HCT116 (cell line): Measurements from ENCODE around the gene PLCG2. TPM values are rescaled to one million over a fixed set of nuclear protein-coding genes. Genes with fewer than 3 reads are reported as not detected.

ENCODE experiments used
- ATAC-seq: fragments of 200-7000 bp; cut with Tn5 transposase; 2 replicates; pipeline ENCODE4 v1.9.1; 2020; ENCODE audit warnings: mild to moderate bottlenecking, moderate library complexity
- BruUV-seq: library from RNA; stranded (reverse); fragments of 400-500 nt; replicated peaks from 2 replicates; lab custom pipeline; 2021; lab: Mats Ljungman, UMichigan
- CTCF ChIA-PET: fragments of 300-600 bp; sonication (Branson Sonifier 250); formaldehyde crosslinking; loops from one replicate; lab custom pipeline; 2021; ENCODE audit warnings: antibody characterized with exemption; lab: Charles Lee
- POLR2A ChIA-PET: fragments of 300-600, 350-600 bp; sonication (Branson Sonifier 250); formaldehyde crosslinking; loops from one replicate; lab custom pipeline; 2021; ENCODE audit warnings: antibody characterized with exemption; lab: Charles Lee
- RAD21 ChIA-PET, 2 experiments: fragments of 300-600 bp; sonication (Branson Sonifier 250); formaldehyde crosslinking; loops; one replicate each; lab custom pipeline; 2023; ENCODE audit warnings: low total read pairs in 2 of 2; ENCODE audit not compliant: uncharacterized antibody in 2 of 2, unreplicated experiment in 2 of 2, low non-redundant PET in 1 of 2; lab: Charles Lee
- DNase-seq: peaks from one replicate; pipeline ENCODE4 v3.0.0-alpha.2; 2010; ENCODE audit warnings: low read depth, low spot score
- H2AFZ ChIP-seq: fragments of 200-600 bp; shearing (Covaris generic), sonication (generic); 2 replicates; pipeline ENCODE4 v1.6.1; 2017; ENCODE audit warnings: low read depth, mixed run types, mixed read lengths, antibody characterized with exemption, low read length; ENCODE audit not compliant: poor library complexity, severe bottlenecking
- H3K27ac ChIP-seq: 2 replicates; pipeline ENCODE4 v1.5.1; 2012; ENCODE audit warnings: low read depth, low read length
- H3K27me3 ChIP-seq: fragments of 200-600 bp; sonication (generic); 2 replicates; pipeline ENCODE4 v1.6.1; 2016; ENCODE audit warnings: mixed run types, low read length, mixed read lengths; ENCODE audit not compliant: insufficient read depth
- H3K36me3 ChIP-seq, 2 experiments: fragments of 200-500 bp in 1 of 2; fragments of 200-600 bp in 1 of 2; sonication (Bioruptor generic) in 1 of 2; sonication (generic) in 1 of 2; 2 replicates each; pipeline versions ENCODE4 v1.5.1 to v1.6.1; 2014 to 2016; ENCODE audit warnings: low read length in 2 of 2, inconsistent platforms in 1 of 2, mixed read lengths in 1 of 2, mixed run types in 1 of 2; ENCODE audit not compliant: insufficient read depth in 2 of 2, control insufficient read depth in 1 of 2
- H3K4me1 ChIP-seq, 2 experiments: fragments of 200-600 bp in 1 of 2; sonication (generic) in 1 of 2; 2 replicates each; pipeline versions ENCODE4 v1.5.1 to v1.6.1; 2012 to 2017; ENCODE audit warnings: low read length in 2 of 2, inconsistent platforms in 1 of 2, mild to moderate bottlenecking in 1 of 2, mixed read lengths in 1 of 2, mixed run types in 1 of 2, moderate library complexity in 1 of 2; ENCODE audit not compliant: insufficient read depth in 2 of 2, control insufficient read depth in 1 of 2
- H3K4me2 ChIP-seq: fragments of 200-600 bp; sonication (generic); 2 replicates; pipeline ENCODE4 v1.6.1; 2017; ENCODE audit warnings: mixed run types, low read length, mixed read lengths
- H3K4me3 ChIP-seq, 2 experiments: fragments of 200-600 bp in 1 of 2; sonication (generic) in 1 of 2; replicated peaks in 1 of 2; 2 replicates each; pipeline ENCODE4 v1.5.1; 2011 to 2016; ENCODE audit warnings: low read length in 2 of 2, control low read depth in 1 of 2, low read depth in 1 of 2, mild to moderate bottlenecking in 1 of 2, mixed read lengths in 1 of 2, mixed run types in 1 of 2
- H3K79me2 ChIP-seq: fragments of 200-600 bp; sonication (generic); 2 replicates; pipeline ENCODE4 v1.6.1; 2017; ENCODE audit warnings: mild to moderate bottlenecking, mixed run types, low read length, moderate library complexity, mixed read lengths; ENCODE audit not compliant: insufficient read depth
- H3K9ac ChIP-seq: fragments of 200-600 bp; sonication (generic); 2 replicates; pipeline ENCODE4 v1.6.1; 2016; ENCODE audit warnings: low read length, mixed read lengths
- H3K9me2 ChIP-seq: fragments of 200-600 bp; sonication (generic), shearing (Covaris generic); 2 replicates; pipeline ENCODE4 v1.6.1; 2017; ENCODE audit warnings: mixed run types, mild to moderate bottlenecking, moderate library complexity; ENCODE audit not compliant: insufficient read depth
- H3K9me3 ChIP-seq, 2 experiments: fragments of 200-500 bp in 1 of 2; fragments of 200-600 bp in 1 of 2; sonication (Bioruptor generic) in 1 of 2; sonication (generic) in 1 of 2; 2 replicates each; pipeline ENCODE4 v1.6.1; 2014 to 2017; ENCODE audit warnings: low read length in 2 of 2, mixed read lengths in 2 of 2, inconsistent platforms in 1 of 2, low read depth in 1 of 2, mild to moderate bottlenecking in 1 of 2, mixed run types in 1 of 2, moderate library complexity in 1 of 2; ENCODE audit not compliant: control insufficient read depth in 1 of 2, insufficient read depth in 1 of 2
- H4K20me1 ChIP-seq: fragments of 200-600 bp; sonication (generic), shearing (Covaris generic); 2 replicates; pipeline ENCODE4 v1.6.1; 2017; ENCODE audit warnings: mixed run types, mild to moderate bottlenecking, moderate library complexity; ENCODE audit not compliant: insufficient read depth
- CBX3 ChIP-seq: IDR thresholded peaks from 2 replicates; pipeline ENCODE4 v1.6.1; 2012; ENCODE audit warnings: low read depth
- ELF1 ChIP-seq: IDR thresholded peaks from 2 replicates; pipeline ENCODE4 v1.6.1; 2012; ENCODE audit warnings: low read depth, borderline replicate concordance
- EZH2phosphoT487 ChIP-seq: fragments of 200-600 bp; IDR thresholded peaks from 2 replicates; pipeline ENCODE4 v1.6.1; 2018; ENCODE audit warnings: antibody characterized with exemption, borderline replicate concordance
- SIN3A ChIP-seq: IDR thresholded peaks from 2 replicates; pipeline ENCODE4 v1.6.1; 2012; ENCODE audit warnings: low read depth
- TCF7L2 ChIP-seq: IDR thresholded peaks from 2 replicates; pipeline ENCODE4 v1.7.0; 2011; ENCODE audit warnings: borderline replicate concordance, inconsistent platforms; ENCODE audit not compliant: insufficient read depth, insufficient read length; ENCODE audit errors: extremely low read depth
- intact Hi-C: fragments of 100-400 bp; cut with micrococcal nuclease; formaldehyde crosslinking; loops from 2 replicates; pipeline ENCODE4 v1.10.0; 2022
- total RNA-seq: library from RNA; stranded (reverse); gene quantifications from one replicate; pipeline ENCODE4 v1.2.1, GENCODE V29; 2021; ENCODE audit not compliant: unreplicated experiment
- TF ChIP-seq, protein P1 (sequence below): IDR thresholded peaks from 2 replicates; pipeline ENCODE4 v1.6.1; 2012
- TF ChIP-seq, protein P2 (sequence below): IDR thresholded peaks from 2 replicates; pipeline ENCODE4 v1.6.1; 2011; ENCODE audit warnings: mild to moderate bottlenecking, low read length, moderate library complexity; ENCODE audit not compliant: insufficient replicate concordance; ENCODE audit errors: extremely low read depth
- TF ChIP-seq, protein P3 (sequence below): IDR thresholded peaks from 2 replicates; pipeline ENCODE4 v1.6.1; 2012

PLCG2 gene
- total RNA-seq, 1 experiment from 2014 or later: 31.2 TPM

DNA sequence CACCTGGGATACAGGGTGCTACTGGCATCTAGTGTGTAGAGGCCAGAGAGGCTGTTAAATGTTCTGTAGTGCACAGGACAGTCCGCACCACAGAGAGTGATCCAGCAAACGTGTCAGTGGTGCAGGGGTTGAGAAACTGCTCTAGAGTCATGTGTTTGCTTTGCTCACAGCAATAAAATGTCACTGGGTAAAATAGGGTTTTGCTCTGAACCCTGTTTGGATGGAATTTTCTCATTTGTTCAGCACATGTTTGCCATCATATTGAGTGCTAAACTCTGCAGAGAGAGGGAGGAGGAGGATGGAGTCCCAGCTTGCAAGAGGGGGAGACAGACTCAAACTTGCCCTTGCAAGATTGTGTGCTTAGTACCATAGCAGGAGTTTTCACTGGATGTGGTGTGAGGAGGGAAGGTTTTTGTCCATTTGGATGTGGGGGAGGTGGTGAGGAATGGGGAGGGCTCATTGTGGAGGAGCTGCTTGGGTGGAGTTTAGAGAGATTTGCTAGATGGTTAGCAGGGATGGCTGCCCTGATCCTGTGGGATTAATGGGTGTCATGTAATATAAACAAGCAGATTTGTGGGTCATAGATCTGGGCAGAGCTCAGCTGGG lies 11.8 kb downstream of the PLCG2 start:
- H3K4me3 ChIP-seq: no peak overlapping the region
- H3K27me3 ChIP-seq: no peaks in the 10 kb centered on the region
- ChIA-PET RAD21 (no interaction called here), CTCF (no interaction called here), POLR2A (no interaction called here)
- BruUV-seq: no TSS peak
- H3K9me2 ChIP-seq: no peaks in the 10 kb centered on the region
- H3K9ac ChIP-seq: no peak overlapping the region
- no peak for ATAC-seq
- 0 out of 4 replicates have a peak, but pooled peaks cover 0 to 2% of the 10 kb centered on the region in 2 experiments for H3K36me3 ChIP-seq
- no peak overlapping the region for H2AFZ ChIP-seq
- DNase-seq: no peak
- no peaks in the 10 kb centered on the region for H3K4me1 ChIP-seq
- H3K9me3 ChIP-seq: no peaks in the 10 kb centered on the region
- H3K4me2 ChIP-seq: no peak overlapping the region
- TF ChIP-seq CBX3: no peak
- TF ChIP-seq, protein P1, sequence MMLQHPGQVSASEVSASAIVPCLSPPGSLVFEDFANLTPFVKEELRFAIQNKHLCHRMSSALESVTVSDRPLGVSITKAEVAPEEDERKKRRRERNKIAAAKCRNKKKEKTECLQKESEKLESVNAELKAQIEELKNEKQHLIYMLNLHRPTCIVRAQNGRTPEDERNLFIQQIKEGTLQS: no peak
- TF ChIP-seq, protein P2, sequence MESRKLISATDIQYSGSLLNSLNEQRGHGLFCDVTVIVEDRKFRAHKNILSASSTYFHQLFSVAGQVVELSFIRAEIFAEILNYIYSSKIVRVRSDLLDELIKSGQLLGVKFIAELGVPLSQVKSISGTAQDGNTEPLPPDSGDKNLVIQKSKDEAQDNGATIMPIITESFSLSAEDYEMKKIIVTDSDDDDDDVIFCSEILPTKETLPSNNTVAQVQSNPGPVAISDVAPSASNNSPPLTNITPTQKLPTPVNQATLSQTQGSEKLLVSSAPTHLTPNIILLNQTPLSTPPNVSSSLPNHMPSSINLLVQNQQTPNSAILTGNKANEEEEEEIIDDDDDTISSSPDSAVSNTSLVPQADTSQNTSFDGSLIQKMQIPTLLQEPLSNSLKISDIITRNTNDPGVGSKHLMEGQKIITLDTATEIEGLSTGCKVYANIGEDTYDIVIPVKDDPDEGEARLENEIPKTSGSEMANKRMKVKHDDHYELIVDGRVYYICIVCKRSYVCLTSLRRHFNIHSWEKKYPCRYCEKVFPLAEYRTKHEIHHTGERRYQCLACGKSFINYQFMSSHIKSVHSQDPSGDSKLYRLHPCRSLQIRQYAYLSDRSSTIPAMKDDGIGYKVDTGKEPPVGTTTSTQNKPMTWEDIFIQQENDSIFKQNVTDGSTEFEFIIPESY: no peak
- TF ChIP-seq EZH2phosphoT487: no peak
- no peak for TF ChIP-seq SIN3A
- TF ChIP-seq ELF1: no peak
- no peak for TF ChIP-seq TCF7L2
- TF ChIP-seq, protein P3, sequence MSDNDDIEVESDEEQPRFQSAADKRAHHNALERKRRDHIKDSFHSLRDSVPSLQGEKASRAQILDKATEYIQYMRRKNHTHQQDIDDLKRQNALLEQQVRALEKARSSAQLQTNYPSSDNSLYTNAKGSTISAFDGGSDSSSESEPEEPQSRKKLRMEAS: no peak
- no peaks in the 10 kb centered on the region for H4K20me1 ChIP-seq
- no peaks in the 10 kb centered on the region for H3K79me2 ChIP-seq
- intact Hi-C loops: no loop called here
- H3K27ac ChIP-seq: no peak overlapping the region
